Measurements from ENCODE around the gene CEP290.

Gene CEP290

GRCh38 chr12:88172844-88173407 is 31.0 kb upstream of the CEP290 start:
- Histone ChIP-seq H3K4me3 (ENCODE audit: low read depth in 1 of 5, low read length in 5 of 5) (no peak overlapping the region), H3K9ac (ENCODE audit: low read length in 5 of 5) (no peak overlapping the region), H3K36me3 (ENCODE audit: control insufficient read depth in 5 of 5, insufficient read depth in 5 of 5, low read length in 5 of 5) (peaks cover 17 to 56% (median 33%) of the 10 kb centered on the region in 5 donors), H3K9me3 (ENCODE audit: control insufficient read depth in 5 of 5, low read length in 5 of 5) (no peaks in the 10 kb centered on the region), H3K4me1 (ENCODE audit: control insufficient read depth in 5 of 5, insufficient read depth in 5 of 5, low read length in 5 of 5) (no peaks in the 10 kb centered on the region), H3K27me3 (ENCODE audit: control insufficient read depth in 5 of 5, insufficient read depth in 4 of 5, low read length in 5 of 5) (no peaks in the 10 kb centered on the region), H3K27ac (ENCODE audit: low read depth, low read length) (no peak overlapping the region)

- H3K27ac ChIP-seq (ENCODE audit: low read depth, low read length), result no peak overlapping the region
- H3K4me3 ChIP-seq (ENCODE audit: low read depth in 1 of 5, low read length in 5 of 5), result no peak overlapping the region
- no peaks in the 10 kb centered on the region for H3K4me1 ChIP-seq (ENCODE audit: control insufficient read depth in 5 of 5, insufficient read depth in 5 of 5, low read length in 5 of 5)
- peaks cover 15 to 40% (median 29%) of the 10 kb centered on the region in 5 donors for H3K36me3 ChIP-seq (ENCODE audit: control insufficient read depth in 5 of 5, insufficient read depth in 5 of 5, low read length in 5 of 5)
- H3K27me3 ChIP-seq (ENCODE audit: control insufficient read depth in 5 of 5, insufficient read depth in 4 of 5, low read length in 5 of 5), result no peaks in the 10 kb centered on the region
- H3K9ac ChIP-seq (ENCODE audit: low read length in 5 of 5), result no peak overlapping the region
- no peaks in the 10 kb centered on the region for H3K9me3 ChIP-seq (ENCODE audit: control insufficient read depth in 5 of 5, low read length in 5 of 5)
Measured at GRCh38 chr12:88167384-88167783, 25.5 kb upstream of the CEP290 start.

GRCh38 chr12:88166179-88166578 is 24.3 kb upstream of the CEP290 start:
- Histone ChIP-seq H3K27me3 (ENCODE audit: control insufficient read depth in 5 of 5, insufficient read depth in 4 of 5, low read length in 5 of 5) (no peaks in the 10 kb centered on the region), H3K9ac (ENCODE audit: low read length in 5 of 5) (no peak overlapping the region), H3K4me3 (ENCODE audit: low read depth in 1 of 5, low read length in 5 of 5) (no peak overlapping the region), H3K27ac (ENCODE audit: low read depth, low read length) (no peak overlapping the region), H3K4me1 (ENCODE audit: control insufficient read depth in 5 of 5, insufficient read depth in 5 of 5, low read length in 5 of 5) (no peaks in the 10 kb centered on the region), H3K9me3 (ENCODE audit: control insufficient read depth in 5 of 5, low read length in 5 of 5) (no peaks in the 10 kb centered on the region), H3K36me3 (ENCODE audit: control insufficient read depth in 5 of 5, insufficient read depth in 5 of 5, low read length in 5 of 5) (peaks cover 15 to 40% (median 29%) of the 10 kb centered on the region in 5 donors)

GRCh38 chr12:88163371-88163770 is 21.5 kb upstream of the CEP290 start:
- no peak overlapping the region for H3K9ac ChIP-seq (ENCODE audit: low read length in 5 of 5)
- H3K27ac ChIP-seq (ENCODE audit: low read depth, low read length), result no peak overlapping the region
- H3K4me3 ChIP-seq (ENCODE audit: low read depth in 1 of 5, low read length in 5 of 5), result no peak overlapping the region
- H3K9me3 ChIP-seq (ENCODE audit: control insufficient read depth in 5 of 5, low read length in 5 of 5), result no peaks in the 10 kb centered on the region
- H3K27me3 ChIP-seq (ENCODE audit: control insufficient read depth in 5 of 5, insufficient read depth in 4 of 5, low read length in 5 of 5), result no peaks in the 10 kb centered on the region
- H3K36me3 ChIP-seq (ENCODE audit: control insufficient read depth in 5 of 5, insufficient read depth in 5 of 5, low read length in 5 of 5), result peaks cover 15 to 39% (median 27%) of the 10 kb centered on the region in 5 donors
- no peaks in the 10 kb centered on the region for H3K4me1 ChIP-seq (ENCODE audit: control insufficient read depth in 5 of 5, insufficient read depth in 5 of 5, low read length in 5 of 5)

- Histone ChIP-seq H3K9ac (ENCODE audit: low read length in 5 of 5) (no peak overlapping the region), H3K27ac (ENCODE audit: low read depth, low read length) (no peak overlapping the region), H3K4me1 (ENCODE audit: control insufficient read depth in 5 of 5, insufficient read depth in 5 of 5, low read length in 5 of 5) (peaks cover 0 to 2% (median 0%) of the 10 kb centered on the region in 5 donors), H3K36me3 (ENCODE audit: control insufficient read depth in 5 of 5, insufficient read depth in 5 of 5, low read length in 5 of 5) (peaks cover 0 to 10% (median 8%) of the 10 kb centered on the region in 5 donors), H3K4me3 (ENCODE audit: low read depth in 1 of 5, low read length in 5 of 5) (no peak overlapping the region), H3K9me3 (ENCODE audit: control insufficient read depth in 5 of 5, low read length in 5 of 5) (no peaks in the 10 kb centered on the region), H3K27me3 (ENCODE audit: control insufficient read depth in 5 of 5, insufficient read depth in 4 of 5, low read length in 5 of 5) (no peaks in the 10 kb centered on the region)
Measured at GRCh38 chr12:88156075-88156654, 14.3 kb upstream of the CEP290 start.

- no peak overlapping the region for H3K9ac ChIP-seq (ENCODE audit: low read length in 5 of 5)
- H3K4me1 ChIP-seq (ENCODE audit: control insufficient read depth in 5 of 5, insufficient read depth in 5 of 5, low read length in 5 of 5), result peaks cover 0 to 2% (median 0%) of the 10 kb centered on the region in 5 donors
- H3K27ac ChIP-seq (ENCODE audit: low read depth, low read length), result no peak overlapping the region
- no peaks in the 10 kb centered on the region for H3K27me3 ChIP-seq (ENCODE audit: control insufficient read depth in 5 of 5, insufficient read depth in 4 of 5, low read length in 5 of 5)
- peaks cover 0 to 9% (median 2%) of the 10 kb centered on the region in 5 donors for H3K36me3 ChIP-seq (ENCODE audit: control insufficient read depth in 5 of 5, insufficient read depth in 5 of 5, low read length in 5 of 5)
- H3K4me3 ChIP-seq (ENCODE audit: low read depth in 1 of 5, low read length in 5 of 5), result no peak overlapping the region
- H3K9me3 ChIP-seq (ENCODE audit: control insufficient read depth in 5 of 5, low read length in 5 of 5), result no peaks in the 10 kb centered on the region
Measured at GRCh38 chr12:88153959-88154358, 12.1 kb upstream of the CEP290 start.

GRCh38 chr12:88150063-88150462 is 8.2 kb upstream of the CEP290 start:
- H3K27ac ChIP-seq (ENCODE audit: low read depth, low read length), result no peak overlapping the region
- H3K9ac ChIP-seq (ENCODE audit: low read length in 5 of 5), result no peak overlapping the region
- no peaks in the 10 kb centered on the region for H3K27me3 ChIP-seq (ENCODE audit: control insufficient read depth in 5 of 5, insufficient read depth in 4 of 5, low read length in 5 of 5)
- H3K36me3 ChIP-seq (ENCODE audit: control insufficient read depth in 5 of 5, insufficient read depth in 5 of 5, low read length in 5 of 5), result peaks cover 0 to 5% (median 2%) of the 10 kb centered on the region in 5 donors
- no peak overlapping the region for H3K4me3 ChIP-seq (ENCODE audit: low read depth in 1 of 5, low read length in 5 of 5)
- no peaks in the 10 kb centered on the region for H3K9me3 ChIP-seq (ENCODE audit: control insufficient read depth in 5 of 5, low read length in 5 of 5)
- peaks cover 0 to 2% (median 0%) of the 10 kb centered on the region in 5 donors for H3K4me1 ChIP-seq (ENCODE audit: control insufficient read depth in 5 of 5, insufficient read depth in 5 of 5, low read length in 5 of 5)

GRCh38 chr12:88145567-88146505 is 3.9 kb upstream of the CEP290 start:
- Histone ChIP-seq H3K4me1 (ENCODE audit: control insufficient read depth in 5 of 5, insufficient read depth in 5 of 5, low read length in 5 of 5) (peaks cover 5 to 19% (median 17%) of the 10 kb centered on the region in 5 donors), H3K9ac (ENCODE audit: low read length in 5 of 5) (no peak overlapping the region), H3K36me3 (ENCODE audit: control insufficient read depth in 5 of 5, insufficient read depth in 5 of 5, low read length in 5 of 5) (peaks cover 0 to 9% (median 3%) of the 10 kb centered on the region in 5 donors), H3K27ac (ENCODE audit: low read depth, low read length) (no peak overlapping the region), H3K4me3 (ENCODE audit: low read depth in 1 of 5, low read length in 5 of 5) (no peak overlapping the region), H3K27me3 (ENCODE audit: control insufficient read depth in 5 of 5, insufficient read depth in 4 of 5, low read length in 5 of 5) (peaks cover 0 to 4% (median 0%) of the 10 kb centered on the region in 5 donors), H3K9me3 (ENCODE audit: control insufficient read depth in 5 of 5, low read length in 5 of 5) (no peaks in the 10 kb centered on the region)

GRCh38 chr12:88144546-88145468 is 2.9 kb upstream of the CEP290 start:
- Histone ChIP-seq H3K9me3 (ENCODE audit: control insufficient read depth in 5 of 5, low read length in 5 of 5) (no peaks in the 10 kb centered on the region), H3K9ac (ENCODE audit: low read length in 5 of 5) (no peak overlapping the region), H3K27ac (ENCODE audit: low read depth, low read length) (no peak overlapping the region), H3K4me1 (ENCODE audit: control insufficient read depth in 5 of 5, insufficient read depth in 5 of 5, low read length in 5 of 5) (peaks cover 5 to 19% (median 17%) of the 10 kb centered on the region in 5 donors), H3K4me3 (ENCODE audit: low read depth in 1 of 5, low read length in 5 of 5) (no peak overlapping the region), H3K27me3 (ENCODE audit: control insufficient read depth in 5 of 5, insufficient read depth in 4 of 5, low read length in 5 of 5) (peaks cover 0 to 4% (median 0%) of the 10 kb centered on the region in 5 donors), H3K36me3 (ENCODE audit: control insufficient read depth in 5 of 5, insufficient read depth in 5 of 5, low read length in 5 of 5) (peaks cover 0 to 9% (median under 1%) of the 10 kb centered on the region in 5 donors)
